22Rv1 (cell line): ENCODE data around the gene KIAA1549.

Source experiments
- CTCF ChIP-seq: fragments of 450-650 bp; IDR thresholded peaks from 2 replicates; pipeline ENCODE4 v1.5.1; 2017; ENCODE audit warnings: mild to moderate bottlenecking
- ZFX ChIP-seq: fragments of 450-650 bp; IDR thresholded peaks from 2 replicates; pipeline ENCODE4 v1.6.1; 2017; ENCODE audit warnings: antibody characterized with exemption, borderline replicate concordance

- no peak for TF ChIP-seq CTCF
- no peak for TF ChIP-seq ZFX
Observed at GRCh38 chr7:138873220-138873892, 107.8 kb downstream of the KIAA1549 start.
